ENCODE measurements around the gene SLC38A9. TPM values are rescaled to one million over a fixed set of nuclear protein-coding genes. Genes with fewer than 3 reads are reported as not detected.

SLC38A9 gene
- total and polyA plus RNA-seq, 3 donors from 2014 or later = 25.3 to 50.1 (median 32.1) TPM

- TF ChIP-seq POLR2A (IDR thresholded peaks at IDR 0.05) (no peak), CTCF (IDR thresholded peaks at IDR 0.05) (no peak)
Measured at GRCh38 chr5:55715519-55716078, 3.5 kb upstream of the SLC38A9 start.

GRCh38 chr5:55714749-55715148 lies 2.6 kb upstream of the SLC38A9 start:
- Histone ChIP-seq H3K27me3 (no peaks in the 10 kb centered on the region), H3K4me3 (no peak overlapping the region), H3K36me3 (ENCODE audit: low read depth, missing control alignments) (no peaks in the 10 kb centered on the region), H3K4me1 (peaks cover 5% of the 10 kb centered on the region), H3K27ac (no peak overlapping the region), H3K9me3 (no peaks in the 10 kb centered on the region)
- intact Hi-C loops (cut with DNase I; ENCODE audit: low total_unique reads) = no loop called here
- no peak for DNase-seq
- TF ChIP-seq POLR2A (IDR thresholded peaks at IDR 0.05) (no peak), CTCF (IDR thresholded peaks at IDR 0.05) (no peak)
- WGBS, 2 donors = 81 to 87% methylated on average over 6 of the region's 6 CpGs

More at GRCh38 chr5:55715519-55716078, 3.5 kb upstream of the SLC38A9 start:
- WGBS, 2 donors = 92 to 93% methylated on average over 6 of the region's 6 CpGs
- intact Hi-C loops (cut with DNase I; ENCODE audit: low total_unique reads) = no loop called here
- DNase-seq = no peak
- H3K27me3 ChIP-seq = no peaks in the 10 kb centered on the region
- H3K9me3 ChIP-seq = no peaks in the 10 kb centered on the region
- no peaks in the 10 kb centered on the region for H3K36me3 ChIP-seq (ENCODE audit: low read depth, missing control alignments)
- H3K4me3 ChIP-seq = no peak overlapping the region
- H3K27ac ChIP-seq = no peak overlapping the region
- H3K4me1 ChIP-seq = peaks cover 5% of the 10 kb centered on the region

- H3K4me1 ChIP-seq = peaks cover 5% of the 10 kb centered on the region
- H3K27me3 ChIP-seq = no peaks in the 10 kb centered on the region
- no peaks in the 10 kb centered on the region for H3K9me3 ChIP-seq
- no peak overlapping the region for H3K27ac ChIP-seq
- intact Hi-C loops (cut with DNase I; ENCODE audit: low total_unique reads) = no loop called here
- DNase-seq = no peak
- 56 to 69% methylated on average over 1 of the region's 1 CpG for WGBS, 2 donors
- H3K36me3 ChIP-seq (ENCODE audit: low read depth, missing control alignments) = no peaks in the 10 kb centered on the region
- H3K4me3 ChIP-seq = no peak overlapping the region
- TF ChIP-seq POLR2A (IDR thresholded peaks at IDR 0.05) (no peak), CTCF (IDR thresholded peaks at IDR 0.05) (no peak)
Measured at GRCh38 chr5:55714339-55714738, 2.2 kb upstream of the SLC38A9 start.

GRCh38 chr5:55713871-55714270 lies 1.7 kb upstream of the SLC38A9 start:
- TF ChIP-seq CTCF (IDR thresholded peaks at IDR 0.05) (no peak), POLR2A (IDR thresholded peaks at IDR 0.05) (no peak)
- Histone ChIP-seq H3K27me3 (no peaks in the 10 kb centered on the region), H3K4me3 (no peak overlapping the region), H3K4me1 (peaks cover 5% of the 10 kb centered on the region), H3K9me3 (no peaks in the 10 kb centered on the region), H3K27ac (no peak overlapping the region), H3K36me3 (ENCODE audit: low read depth, missing control alignments) (peaks cover 3% of the 10 kb centered on the region)
- DNase-seq = no peak
- intact Hi-C loops (cut with DNase I; ENCODE audit: low total_unique reads) = no loop called here
- WGBS, 2 donors = 73 to 80% methylated on average over 3 of the region's 3 CpGs

- H3K4me1 ChIP-seq = peaks cover 5% of the 10 kb centered on the region
- no peak for DNase-seq
- H3K9me3 ChIP-seq = no peaks in the 10 kb centered on the region
- H3K36me3 ChIP-seq (ENCODE audit: low read depth, missing control alignments) = peaks cover 4% of the 10 kb centered on the region
- WGBS, 2 donors = 8% methylated on average over 18 of the region's 18 CpGs
- no peaks in the 10 kb centered on the region for H3K27me3 ChIP-seq
- H3K4me3 ChIP-seq = peak overlapping the region; percentile 83 to 93
- no peak for TF ChIP-seq POLR2A (IDR thresholded peaks at IDR 0.05)
- no peak for TF ChIP-seq CTCF (IDR thresholded peaks at IDR 0.05)
- intact Hi-C loops (cut with DNase I; ENCODE audit: low total_unique reads) = no loop called here
- H3K27ac ChIP-seq = peak overlapping the region; percentile 18 to 47
Measured at GRCh38 chr5:55711507-55712022, 559 bp downstream of the SLC38A9 start.

Measured in testis (tissue), 3 donors.